ENCODE results near the gene FSTL1. TPM values are rescaled to one million over a fixed set of nuclear protein-coding genes. Genes with fewer than 3 reads are reported as not detected.

FSTL1 gene
- total RNA-seq, 4 donors from 2014 or later: 409 to 701 (median 677) TPM

DNA sequence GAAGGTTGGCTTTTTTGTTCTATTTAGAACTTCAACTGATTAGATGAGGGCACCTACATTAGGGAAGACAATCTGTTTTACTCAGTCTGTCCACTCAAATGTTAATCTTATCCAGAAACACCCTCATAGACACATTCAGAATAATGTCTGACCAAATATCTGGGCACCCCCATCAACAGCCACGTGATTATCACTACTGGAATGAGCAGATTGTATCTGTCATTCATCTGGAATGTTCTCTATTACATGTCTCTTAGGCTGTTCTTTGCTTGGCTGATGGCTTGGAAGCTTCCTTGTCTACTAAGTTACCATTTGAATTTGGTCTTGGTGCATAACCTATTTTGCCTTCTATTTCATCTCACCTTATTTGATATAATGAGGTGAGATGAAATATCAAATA, 86.0 kb downstream of the FSTL1 start:
- Histone ChIP-seq H3K36me3 (no peaks in the 10 kb centered on the region), H3K4me1 (no peaks in the 10 kb centered on the region), H3K27me3 (no peaks in the 10 kb centered on the region), H3K9me3 (no peaks in the 10 kb centered on the region), H3K27ac (replicated peaks in 1 of 4) (no peak overlapping the region), H3K4me3 (no peak overlapping the region)
- no peak for TF ChIP-seq EP300 (IDR thresholded peaks at IDR 0.05)
- no peak for TF ChIP-seq POLR2A (IDR thresholded peaks at IDR 0.05; ENCODE audit: low read depth)
- TF ChIP-seq POLR2AphosphoS5 (IDR thresholded peaks at IDR 0.05): no peak
- WGBS: 38% methylated on average over 1 of the region's 1 CpG
- intact Hi-C loops (cut with DNase I): no loop called here
- DNase-seq (ENCODE audit: extremely low spot score): no peak

DNA sequence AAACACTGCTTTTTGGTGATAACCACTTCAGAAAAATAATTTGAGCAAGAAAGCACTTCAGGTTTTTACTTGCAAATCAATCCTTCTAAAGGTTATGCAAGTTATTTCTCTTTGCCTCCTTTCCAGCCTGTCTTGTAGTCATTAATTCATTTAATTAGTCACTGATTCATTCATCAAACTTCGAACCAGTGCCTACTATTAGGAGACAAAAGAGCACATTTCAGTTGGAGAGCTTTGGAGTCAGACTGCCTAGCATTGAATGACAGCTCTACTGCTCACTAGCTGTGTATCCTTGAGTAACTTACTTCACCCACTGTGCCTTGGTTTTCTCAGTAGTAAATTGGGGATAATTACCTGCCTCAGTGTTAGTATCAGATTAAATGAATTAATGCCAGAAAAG, 86.7 kb downstream of the FSTL1 start:
- no peak for DNase-seq (ENCODE audit: extremely low spot score)
- Histone ChIP-seq H3K36me3 (no peaks in the 10 kb centered on the region), H3K4me3 (no peak overlapping the region), H3K4me1 (no peaks in the 10 kb centered on the region), H3K27me3 (no peaks in the 10 kb centered on the region), H3K9me3 (no peaks in the 10 kb centered on the region), H3K27ac (replicated peaks in 1 of 4) (no peak overlapping the region)
- 83% methylated on average over 1 of the region's 1 CpG for WGBS
- no peak for TF ChIP-seq POLR2A (IDR thresholded peaks at IDR 0.05; ENCODE audit: low read depth)
- TF ChIP-seq, protein P1, sequence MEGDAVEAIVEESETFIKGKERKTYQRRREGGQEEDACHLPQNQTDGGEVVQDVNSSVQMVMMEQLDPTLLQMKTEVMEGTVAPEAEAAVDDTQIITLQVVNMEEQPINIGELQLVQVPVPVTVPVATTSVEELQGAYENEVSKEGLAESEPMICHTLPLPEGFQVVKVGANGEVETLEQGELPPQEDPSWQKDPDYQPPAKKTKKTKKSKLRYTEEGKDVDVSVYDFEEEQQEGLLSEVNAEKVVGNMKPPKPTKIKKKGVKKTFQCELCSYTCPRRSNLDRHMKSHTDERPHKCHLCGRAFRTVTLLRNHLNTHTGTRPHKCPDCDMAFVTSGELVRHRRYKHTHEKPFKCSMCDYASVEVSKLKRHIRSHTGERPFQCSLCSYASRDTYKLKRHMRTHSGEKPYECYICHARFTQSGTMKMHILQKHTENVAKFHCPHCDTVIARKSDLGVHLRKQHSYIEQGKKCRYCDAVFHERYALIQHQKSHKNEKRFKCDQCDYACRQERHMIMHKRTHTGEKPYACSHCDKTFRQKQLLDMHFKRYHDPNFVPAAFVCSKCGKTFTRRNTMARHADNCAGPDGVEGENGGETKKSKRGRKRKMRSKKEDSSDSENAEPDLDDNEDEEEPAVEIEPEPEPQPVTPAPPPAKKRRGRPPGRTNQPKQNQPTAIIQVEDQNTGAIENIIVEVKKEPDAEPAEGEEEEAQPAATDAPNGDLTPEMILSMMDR (IDR thresholded peaks at IDR 0.05): no peak
- no peak for TF ChIP-seq EP300 (IDR thresholded peaks at IDR 0.05)
- no peak for TF ChIP-seq POLR2AphosphoS5 (IDR thresholded peaks at IDR 0.05)
- intact Hi-C loops (cut with DNase I): no loop called here

DNA sequence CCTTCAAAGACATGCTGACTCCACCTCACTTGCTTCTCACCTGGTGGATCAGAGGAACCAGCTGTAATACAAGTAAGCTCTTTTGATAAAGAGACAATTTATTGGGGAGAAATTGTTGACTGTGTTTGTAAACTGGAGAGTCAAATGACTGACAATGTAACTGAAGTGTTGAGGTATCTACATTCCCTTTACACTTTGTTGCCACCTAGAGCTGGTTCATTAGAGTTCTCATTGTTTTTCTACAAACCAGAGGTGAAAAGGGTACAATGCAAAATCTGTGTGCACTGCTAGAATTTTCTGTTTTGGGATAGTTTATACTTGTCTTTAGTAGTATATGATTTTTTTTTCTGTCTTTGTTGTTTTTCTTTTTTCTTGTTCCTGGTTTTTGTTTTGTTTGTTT, 93.0 kb downstream of the FSTL1 start:
- Histone ChIP-seq H3K36me3 (no peaks in the 10 kb centered on the region), H3K4me3 (no peak overlapping the region), H3K27ac (replicated peaks in 1 of 4) (no peak overlapping the region), H3K9me3 (no peaks in the 10 kb centered on the region), H3K4me1 (no peaks in the 10 kb centered on the region), H3K27me3 (no peaks in the 10 kb centered on the region)
- TF ChIP-seq POLR2A (IDR thresholded peaks at IDR 0.05; ENCODE audit: low read depth): no peak
- no peak for TF ChIP-seq POLR2AphosphoS5 (IDR thresholded peaks at IDR 0.05)
- TF ChIP-seq, protein P1 (IDR thresholded peaks at IDR 0.05): no peak
- intact Hi-C loops (cut with DNase I): no loop called here
- no peak for DNase-seq (ENCODE audit: extremely low spot score)

DNA sequence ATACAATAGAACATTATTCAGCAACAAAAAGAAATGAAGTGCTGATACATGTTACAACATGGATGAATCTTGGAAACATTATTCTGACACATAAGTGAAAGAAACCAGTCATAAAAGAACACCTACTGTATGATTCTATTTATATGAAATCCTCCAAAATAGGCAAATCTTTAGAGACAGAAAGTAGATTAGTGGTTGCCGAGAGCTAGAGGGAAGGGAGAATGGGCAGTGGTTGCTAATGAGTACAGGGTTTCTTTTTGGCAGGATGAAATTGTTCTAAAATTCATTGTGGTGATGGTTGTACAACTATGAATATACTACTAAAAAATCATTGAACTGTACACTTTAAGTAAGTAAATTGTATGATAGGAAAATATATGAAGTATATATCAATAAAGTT, 95.3 kb downstream of the FSTL1 start:
- TF ChIP-seq, protein P1 (IDR thresholded peaks at IDR 0.05): no peak
- TF ChIP-seq POLR2A (IDR thresholded peaks at IDR 0.05; ENCODE audit: low read depth): no peak
- no peak for TF ChIP-seq EP300 (IDR thresholded peaks at IDR 0.05)
- TF ChIP-seq POLR2AphosphoS5 (IDR thresholded peaks at IDR 0.05): no peak
- Histone ChIP-seq H3K9me3 (no peaks in the 10 kb centered on the region), H3K27me3 (no peaks in the 10 kb centered on the region), H3K27ac (replicated peaks in 1 of 4) (no peak overlapping the region), H3K36me3 (no peaks in the 10 kb centered on the region), H3K4me3 (no peak overlapping the region), H3K4me1 (peaks cover 4 to 7% (median 5%) of the 10 kb centered on the region in 4 donors)
- intact Hi-C loops (cut with DNase I): no loop called here
- DNase-seq (ENCODE audit: extremely low spot score): no peak
- 78% methylated on average over 1 of the region's 1 CpG for WGBS

DNA sequence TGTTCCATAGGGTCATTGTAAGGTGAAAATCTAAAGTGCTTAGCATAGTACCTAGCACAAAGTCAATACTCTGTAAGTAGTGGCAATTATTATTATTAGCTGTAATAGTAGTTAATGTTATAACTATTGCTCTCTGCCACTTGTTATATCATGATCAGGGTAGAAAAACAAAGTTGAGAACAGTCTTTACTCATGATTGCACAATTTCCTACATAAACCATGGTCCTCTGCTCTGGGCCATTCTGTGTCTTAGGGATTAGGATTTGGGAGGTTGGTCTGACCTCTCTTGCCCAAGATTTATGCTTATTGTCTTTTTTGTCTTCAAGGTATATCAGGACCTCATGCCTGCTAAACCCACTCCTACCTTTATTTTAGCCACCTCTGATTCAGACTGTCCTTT, 97.3 kb downstream of the FSTL1 start:
- Histone ChIP-seq H3K27me3 (no peaks in the 10 kb centered on the region), H3K9me3 (no peaks in the 10 kb centered on the region), H3K4me3 (no peak overlapping the region), H3K27ac (replicated peaks in 1 of 4) (no peak overlapping the region), H3K36me3 (no peaks in the 10 kb centered on the region), H3K4me1 (peaks cover 9 to 14% (median 12%) of the 10 kb centered on the region in 4 donors)
- DNase-seq (ENCODE audit: extremely low spot score): no peak
- intact Hi-C loops (cut with DNase I): no loop called here
- TF ChIP-seq POLR2AphosphoS5 (IDR thresholded peaks at IDR 0.05): no peak
- TF ChIP-seq, protein P1 (IDR thresholded peaks at IDR 0.05): no peak
- no peak for TF ChIP-seq POLR2A (IDR thresholded peaks at IDR 0.05; ENCODE audit: low read depth)
- TF ChIP-seq EP300 (IDR thresholded peaks at IDR 0.05): no peak
